Mucosa of stomach (tissue), 1 donor: ENCODE measurements around the gene HSP90AA1.

Source experiments
- H3K27me3 ChIP-seq: one replicate; pipeline ENCODE4 v1.7.0; 2013; ENCODE audit warnings: mild to moderate bottlenecking, low read length; ENCODE audit not compliant: control insufficient read depth, insufficient read depth
- H3K36me3 ChIP-seq: one replicate; pipeline ENCODE4 v1.7.0; 2013; ENCODE audit warnings: low read length; ENCODE audit not compliant: control insufficient read depth, insufficient read depth
- H3K4me1 ChIP-seq: one replicate; pipeline ENCODE4 v1.7.0; 2013; ENCODE audit warnings: mild to moderate bottlenecking, low read length; ENCODE audit not compliant: control insufficient read depth, insufficient read depth
- H3K4me3 ChIP-seq: one replicate; pipeline ENCODE4 v1.7.0; 2013; ENCODE audit warnings: low read length
- H3K9ac ChIP-seq: one replicate; pipeline ENCODE4 v1.7.0; 2013; ENCODE audit warnings: mild to moderate bottlenecking, low read length, moderate library complexity
- H3K9me3 ChIP-seq: one replicate; pipeline ENCODE4 v1.7.0; 2013; ENCODE audit warnings: mild to moderate bottlenecking, low read length, moderate library complexity; ENCODE audit not compliant: control insufficient read depth
- donor health status: Pancreatic carcinoma.

HSP90AA1 gene

GRCh38 chr14:102044566-102044965 lies 42.3 kb downstream of the HSP90AA1 start:
- no peaks in the 10 kb centered on the region for H3K9me3 ChIP-seq
- no peak overlapping the region for H3K9ac ChIP-seq
- peaks cover 9% of the 10 kb centered on the region for H3K4me1 ChIP-seq
- peaks cover 42% of the 10 kb centered on the region for H3K36me3 ChIP-seq
- no peak overlapping the region for H3K4me3 ChIP-seq
- no peaks in the 10 kb centered on the region for H3K27me3 ChIP-seq

DNA sequence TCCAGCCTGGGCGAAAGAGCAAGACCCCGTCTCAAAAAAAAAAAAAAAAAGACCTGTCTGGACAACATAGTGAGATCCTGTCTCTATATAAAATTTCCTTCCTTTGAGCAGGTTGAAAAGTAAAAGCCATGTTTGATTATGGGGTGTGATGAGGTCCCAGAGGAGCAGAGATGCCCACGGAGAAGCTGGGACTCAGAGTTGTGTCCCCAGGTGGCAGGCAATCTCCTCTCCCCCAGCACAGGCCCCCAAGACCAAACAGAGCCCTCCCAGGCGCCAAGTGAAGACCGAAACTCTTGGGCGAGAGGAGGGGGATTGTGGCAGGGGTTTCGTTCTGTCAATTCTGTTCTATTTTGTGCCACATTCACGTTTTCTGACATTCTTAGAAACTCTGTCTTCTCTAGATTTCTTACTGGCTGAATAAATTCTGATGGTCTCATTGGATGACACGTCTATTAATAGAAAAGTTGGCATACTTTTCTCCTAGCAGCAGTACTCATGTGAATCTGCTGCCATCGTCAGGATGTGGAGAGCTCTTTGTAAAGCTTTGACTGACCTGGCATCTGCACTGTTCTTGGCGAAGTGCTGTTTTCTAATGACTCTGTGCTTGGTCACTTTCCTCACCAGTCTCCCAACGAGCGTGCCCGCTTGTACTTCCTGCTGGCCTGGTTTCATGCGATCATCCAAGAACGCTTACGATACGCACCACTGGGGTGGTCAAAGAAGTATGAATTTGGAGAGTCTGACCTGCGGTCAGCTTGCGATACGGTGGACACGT lies 43.4 kb downstream of the HSP90AA1 start:
- H3K9me3 ChIP-seq, result no peaks in the 10 kb centered on the region
- no peaks in the 10 kb centered on the region for H3K27me3 ChIP-seq
- H3K9ac ChIP-seq, result no peak overlapping the region
- peaks cover 34% of the 10 kb centered on the region for H3K36me3 ChIP-seq
- H3K4me1 ChIP-seq, result peaks cover 9% of the 10 kb centered on the region
- H3K4me3 ChIP-seq, result no peak overlapping the region

- Histone ChIP-seq H3K4me3 (no peak overlapping the region), H3K9ac (no peak overlapping the region), H3K4me1 (peaks cover 9% of the 10 kb centered on the region), H3K27me3 (no peaks in the 10 kb centered on the region), H3K9me3 (no peaks in the 10 kb centered on the region), H3K36me3 (peaks cover 31% of the 10 kb centered on the region)
Measured at GRCh38 chr14:102042699-102043098, 44.1 kb downstream of the HSP90AA1 start.

DNA sequence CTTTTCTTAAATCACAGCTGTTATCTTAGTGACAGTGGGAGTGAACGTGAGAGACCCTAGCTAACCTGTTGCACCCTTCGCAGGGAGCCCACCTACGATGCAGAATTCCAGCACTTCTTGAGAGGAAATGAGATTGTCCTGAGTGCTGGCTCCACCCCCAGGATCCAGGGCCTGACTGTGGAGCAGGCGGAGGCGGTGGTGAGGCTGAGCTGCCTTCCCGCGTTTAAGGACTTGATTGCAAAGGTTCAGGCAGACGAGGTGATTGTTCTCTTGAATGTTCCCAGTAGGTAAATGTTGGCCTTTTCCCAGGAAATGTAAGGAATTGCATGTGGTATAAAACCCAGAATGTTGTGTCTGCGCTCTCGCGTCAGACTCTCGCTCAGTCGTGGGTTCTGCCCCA lies 46.7 kb downstream of the HSP90AA1 start:
- H3K4me3 ChIP-seq, result no peak overlapping the region
- no peak overlapping the region for H3K9ac ChIP-seq
- peaks cover 40% of the 10 kb centered on the region for H3K36me3 ChIP-seq
- no peaks in the 10 kb centered on the region for H3K9me3 ChIP-seq
- no peaks in the 10 kb centered on the region for H3K27me3 ChIP-seq
- no peaks in the 10 kb centered on the region for H3K4me1 ChIP-seq

GRCh38 chr14:102039157-102039556 lies 47.7 kb downstream of the HSP90AA1 start:
- Histone ChIP-seq H3K27me3 (no peaks in the 10 kb centered on the region), H3K36me3 (peaks cover 37% of the 10 kb centered on the region)

GRCh38 chr14:102037686-102038085 lies 49.2 kb downstream of the HSP90AA1 start:
- Histone ChIP-seq H3K9me3 (no peaks in the 10 kb centered on the region), H3K36me3 (peaks cover 29% of the 10 kb centered on the region), H3K27me3 (no peaks in the 10 kb centered on the region), H3K4me3 (no peak overlapping the region), H3K9ac (no peak overlapping the region), H3K4me1 (no peaks in the 10 kb centered on the region)

More at GRCh38 chr14:102039157-102039556, 47.7 kb downstream of the HSP90AA1 start:
- Histone ChIP-seq H3K4me1 (no peaks in the 10 kb centered on the region), H3K9ac (no peak overlapping the region), H3K9me3 (no peaks in the 10 kb centered on the region), H3K4me3 (no peak overlapping the region)

DNA sequence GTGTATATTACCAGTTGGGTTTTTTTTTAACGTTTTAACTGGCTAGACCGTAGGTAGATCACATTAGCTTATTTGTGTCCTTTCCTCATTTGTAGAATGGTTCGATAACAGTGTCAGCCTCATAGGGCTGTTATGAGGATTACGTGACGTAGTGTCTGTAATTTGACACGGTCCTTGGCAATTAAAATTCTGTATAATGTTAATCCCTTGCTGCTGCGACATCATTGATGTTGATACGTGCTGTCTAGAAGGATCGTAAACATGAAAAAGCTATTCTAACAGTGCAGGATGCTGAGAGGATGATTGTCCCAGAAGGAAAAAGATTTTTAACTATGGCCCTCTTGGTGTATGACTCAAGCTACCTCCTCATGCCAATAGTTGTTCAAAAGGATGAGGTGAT lies 50.9 kb downstream of the HSP90AA1 start:
- H3K4me1 ChIP-seq, result no peaks in the 10 kb centered on the region
- peaks cover 25% of the 10 kb centered on the region for H3K36me3 ChIP-seq
- no peak overlapping the region for H3K9ac ChIP-seq
- no peak overlapping the region for H3K4me3 ChIP-seq
- no peaks in the 10 kb centered on the region for H3K9me3 ChIP-seq
- no peaks in the 10 kb centered on the region for H3K27me3 ChIP-seq

GRCh38 chr14:102034301-102034700 lies 52.5 kb downstream of the HSP90AA1 start:
- no peaks in the 10 kb centered on the region for H3K27me3 ChIP-seq
- no peaks in the 10 kb centered on the region for H3K4me1 ChIP-seq
- no peaks in the 10 kb centered on the region for H3K9me3 ChIP-seq
- no peak overlapping the region for H3K4me3 ChIP-seq
- peaks cover 22% of the 10 kb centered on the region for H3K36me3 ChIP-seq
- no peak overlapping the region for H3K9ac ChIP-seq

DNA sequence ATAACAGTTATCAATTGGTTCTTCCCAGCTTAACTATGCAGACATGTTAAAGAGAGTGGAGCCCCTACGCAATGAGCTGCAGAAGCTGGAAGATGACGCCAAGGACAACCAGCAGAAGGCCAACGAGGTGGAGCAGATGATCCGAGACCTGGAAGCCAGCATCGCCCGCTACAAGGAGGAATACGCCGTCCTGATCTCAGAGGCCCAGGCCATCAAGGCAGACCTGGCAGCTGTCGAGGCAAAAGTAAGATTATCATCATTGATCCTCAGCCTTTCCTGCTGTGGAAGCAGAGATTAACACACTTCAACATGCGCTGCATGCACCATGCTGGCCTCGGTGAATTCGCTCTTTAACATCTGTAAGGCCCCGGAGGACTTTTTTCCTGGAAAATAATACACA lies 53.6 kb downstream of the HSP90AA1 start:
- Histone ChIP-seq H3K27me3 (no peaks in the 10 kb centered on the region), H3K9me3 (no peaks in the 10 kb centered on the region), H3K4me3 (no peak overlapping the region), H3K36me3 (peaks cover 18% of the 10 kb centered on the region), H3K9ac (no peak overlapping the region), H3K4me1 (no peaks in the 10 kb centered on the region)
